ES-I3 (cell line): ENCODE measurements around the gene OR9G1.

Source experiments
- H3K36me3 ChIP-seq: 2 replicates; pipeline ENCODE4 v1.6.1; 2013; ENCODE audit warnings: mild to moderate bottlenecking, low read length, control low read depth, moderate library complexity; ENCODE audit not compliant: insufficient read depth
- H3K4me1 ChIP-seq: 2 replicates; pipeline ENCODE4 v1.6.1; 2013; ENCODE audit warnings: mild to moderate bottlenecking, control low read depth, low read length; ENCODE audit not compliant: insufficient read depth
- H3K9ac ChIP-seq: 2 replicates; pipeline ENCODE4 v1.6.1; 2013; ENCODE audit warnings: low read depth, mild to moderate bottlenecking, low read length, moderate library complexity
- H3K9me3 ChIP-seq: 2 replicates; pipeline ENCODE4 v1.6.1; 2013; ENCODE audit warnings: mild to moderate bottlenecking, low read length, moderate library complexity; ENCODE audit not compliant: control insufficient read depth, insufficient read depth

Gene OR9G1

GRCh38 chr11:56740107-56740506 is 41.2 kb downstream of the OR9G1 start:
- no peak overlapping the region for H3K9ac ChIP-seq
- no peaks in the 10 kb centered on the region for H3K36me3 ChIP-seq
- H3K4me1 ChIP-seq: no peaks in the 10 kb centered on the region
- no peaks in the 10 kb centered on the region for H3K9me3 ChIP-seq

GRCh38 chr11:56740886-56741285 is 42.0 kb downstream of the OR9G1 start:
- no peaks in the 10 kb centered on the region for H3K36me3 ChIP-seq

GRCh38 chr11:56748597-56748996 is 49.7 kb downstream of the OR9G1 start, which contains the start of gene OR9G4:
OR9G4 (minus strand) TSS chr11:56748697; CDS start chr11:56743766, 4,931 bp downstream.
- no peaks in the 10 kb centered on the region for H3K9me3 ChIP-seq
- H3K9ac ChIP-seq: no peak within 1 kb of the TSS
- H3K4me1 ChIP-seq: no peaks in the 10 kb centered on the region
- no peaks in the 10 kb centered on the region for H3K36me3 ChIP-seq

More at GRCh38 chr11:56740886-56741285, 42.0 kb downstream of the OR9G1 start:
- Histone ChIP-seq H3K4me1 (no peaks in the 10 kb centered on the region), H3K9me3 (no peaks in the 10 kb centered on the region), H3K9ac (no peak overlapping the region)

GRCh38 chr11:56750190-56750589 is 51.3 kb downstream of the OR9G1 start:
- no peaks in the 10 kb centered on the region; the same call in 1 of the 2 replicates for H3K4me1 ChIP-seq
- no peaks in the 10 kb centered on the region for H3K36me3 ChIP-seq
- no peak overlapping the region for H3K9ac ChIP-seq
- H3K9me3 ChIP-seq: no peaks in the 10 kb centered on the region

GRCh38 chr11:56751480-56751879 is 52.6 kb downstream of the OR9G1 start:
- Histone ChIP-seq H3K36me3 (no peaks in the 10 kb centered on the region), H3K4me1 (no peaks in the 10 kb centered on the region; the same call in 1 of the 2 replicates), H3K9ac (no peak overlapping the region), H3K9me3 (no peaks in the 10 kb centered on the region)
